HEK293 (cell line): ENCODE results near the gene PLBD2.

Experiments used
- CTCF ChIA-PET: fragments of 350-600 bp; formaldehyde crosslinking; extraction: SDS; loops from one replicate; lab custom pipeline; 2021; ENCODE audit warnings: antibody characterized with exemption; lab: Yijun Ruan, JAX
- POLR2A ChIA-PET: fragments of 300-600 bp; formaldehyde crosslinking; extraction: SDS; loops from one replicate; lab custom pipeline; 2020; ENCODE audit warnings: antibody characterized with exemption, inconsistent platforms; lab: Yijun Ruan, JAX
- H3K27ac ChIP-seq: fragments of 200-500 bp; sonication (Bioruptor generic); 2 replicates; pipeline ENCODE4 v1.5.1; 2014; ENCODE audit warnings: low read depth, low read length, control low read depth, inconsistent platforms; ENCODE audit errors: extremely low read depth
- H3K36me3 ChIP-seq, 2 experiments: fragments of 200-500 bp in 1 of 2; sonication (Bioruptor generic) in 1 of 2; 1 replicate in 1 of 2; 2 replicates in 1 of 2; pipeline ENCODE4 v1.5.1; 2014 to 2017; ENCODE audit warnings: inconsistent platforms in 2 of 2, low read length in 2 of 2; ENCODE audit not compliant: control insufficient read depth in 2 of 2, insufficient read depth in 1 of 2
- H3K4me1 ChIP-seq: fragments of 200-500 bp; sonication (Bioruptor generic); 2 replicates; pipeline ENCODE4 v1.5.1; 2014; ENCODE audit warnings: mild to moderate bottlenecking, low read length, inconsistent platforms; ENCODE audit not compliant: control insufficient read depth, insufficient read depth
- H3K4me3 ChIP-seq: 2 replicates; pipeline ENCODE4 v1.5.1; 2011; ENCODE audit warnings: low read depth, mild to moderate bottlenecking, control low read depth, low read length, moderate library complexity
- H3K9me3 ChIP-seq: fragments of 200-500 bp; sonication (Bioruptor generic); 2 replicates; pipeline ENCODE4 v1.5.1; 2014; ENCODE audit warnings: low read depth, low read length, inconsistent platforms; ENCODE audit not compliant: control insufficient read depth, insufficient read depth
- EGR2 ChIP-seq: fragments of 450-650 bp; formaldehyde crosslinking; IDR thresholded peaks from 2 replicates; pipeline ENCODE4 v1.5.1; 2016; ENCODE audit warnings: low read depth, missing biosample characterization, missing genetic modification characterization
- INSM2 ChIP-seq: fragments of 450-650 bp; formaldehyde crosslinking; IDR thresholded peaks from 2 replicates; pipeline ENCODE4 v1.5.1; 2016; ENCODE audit warnings: missing biosample characterization, missing genetic modification characterization
- ZBTB17 ChIP-seq: fragments of 450-650 bp; formaldehyde crosslinking; IDR thresholded peaks from 2 replicates; pipeline ENCODE4 v1.5.1; 2016; ENCODE audit warnings: missing biosample characterization, missing genetic modification characterization
- ZBTB44 ChIP-seq: fragments of 450-650 bp; IDR thresholded peaks from 2 replicates; pipeline ENCODE4 v1.5.1; 2018; ENCODE audit warnings: missing biosample characterization, mild to moderate bottlenecking, missing genetic modification characterization
- ZBTB48 ChIP-seq: fragments of 450-650 bp; formaldehyde crosslinking; IDR thresholded peaks from 2 replicates; pipeline ENCODE4 v1.5.1; 2016; ENCODE audit warnings: missing biosample characterization, missing genetic modification characterization
- ZEB2 ChIP-seq: fragments of 450-650 bp; formaldehyde crosslinking; IDR thresholded peaks from 2 replicates; pipeline ENCODE4 v1.5.1; 2016; ENCODE audit warnings: missing biosample characterization, missing genetic modification characterization
- ZFHX2 ChIP-seq: fragments of 450-650 bp; formaldehyde crosslinking; conservative IDR thresholded peaks from 2 replicates; pipeline ENCODE4 v1.5.1; 2016; ENCODE audit warnings: missing biosample characterization, missing genetic modification characterization
- ZFP41 ChIP-seq: fragments of 450-650 bp; formaldehyde crosslinking; IDR thresholded peaks from 2 replicates; pipeline ENCODE4 v1.5.1; 2016; ENCODE audit warnings: missing biosample characterization, missing genetic modification characterization, borderline replicate concordance
- ZNF140 ChIP-seq: fragments of 450-650 bp; formaldehyde crosslinking; IDR thresholded peaks from 2 replicates; pipeline ENCODE4 v1.5.1; 2016; ENCODE audit warnings: missing biosample characterization, missing genetic modification characterization
- ZNF16 ChIP-seq: fragments of 450-650 bp; formaldehyde crosslinking; IDR thresholded peaks from 2 replicates; pipeline ENCODE4 v1.5.1; 2016; ENCODE audit warnings: low read depth, missing biosample characterization, missing genetic modification characterization
- ZNF221 ChIP-seq: fragments of 450-650 bp; formaldehyde crosslinking; IDR thresholded peaks from 2 replicates; pipeline ENCODE4 v1.5.1; 2017; ENCODE audit warnings: missing biosample characterization, missing genetic modification characterization, borderline replicate concordance
- ZNF354C ChIP-seq: fragments of 450-650 bp; formaldehyde crosslinking; IDR thresholded peaks from 2 replicates; pipeline ENCODE4 v1.5.1; 2016; ENCODE audit warnings: missing biosample characterization, missing genetic modification characterization, low read depth, borderline replicate concordance
- ZNF426 ChIP-seq: fragments of 450-650 bp; formaldehyde crosslinking; IDR thresholded peaks from 2 replicates; pipeline ENCODE4 v1.5.1; 2017; ENCODE audit warnings: missing biosample characterization, missing genetic modification characterization, mild to moderate bottlenecking, inconsistent platforms, moderate library complexity
- ZNF623 ChIP-seq: fragments of 450-650 bp; formaldehyde crosslinking; IDR thresholded peaks from 2 replicates; pipeline ENCODE4 v1.5.1; 2016; ENCODE audit warnings: missing biosample characterization, missing genetic modification characterization
- ZNF660 ChIP-seq: fragments of 450-650 bp; IDR thresholded peaks from 2 replicates; pipeline ENCODE4 v1.5.1; 2018; ENCODE audit warnings: missing biosample characterization, mild to moderate bottlenecking, missing genetic modification characterization
- ZNF830 ChIP-seq: fragments of 450-650 bp; IDR thresholded peaks from 2 replicates; pipeline ENCODE4 v1.5.0; 2018; ENCODE audit warnings: missing biosample characterization, missing genetic modification characterization, low read depth, mild to moderate bottlenecking, moderate library complexity
- ZSCAN30 ChIP-seq: fragments of 450-650 bp; IDR thresholded peaks from 2 replicates; pipeline ENCODE4 v1.5.1; 2018; ENCODE audit warnings: missing biosample characterization, mild to moderate bottlenecking, missing genetic modification characterization, moderate library complexity

PLBD2 gene

DNA sequence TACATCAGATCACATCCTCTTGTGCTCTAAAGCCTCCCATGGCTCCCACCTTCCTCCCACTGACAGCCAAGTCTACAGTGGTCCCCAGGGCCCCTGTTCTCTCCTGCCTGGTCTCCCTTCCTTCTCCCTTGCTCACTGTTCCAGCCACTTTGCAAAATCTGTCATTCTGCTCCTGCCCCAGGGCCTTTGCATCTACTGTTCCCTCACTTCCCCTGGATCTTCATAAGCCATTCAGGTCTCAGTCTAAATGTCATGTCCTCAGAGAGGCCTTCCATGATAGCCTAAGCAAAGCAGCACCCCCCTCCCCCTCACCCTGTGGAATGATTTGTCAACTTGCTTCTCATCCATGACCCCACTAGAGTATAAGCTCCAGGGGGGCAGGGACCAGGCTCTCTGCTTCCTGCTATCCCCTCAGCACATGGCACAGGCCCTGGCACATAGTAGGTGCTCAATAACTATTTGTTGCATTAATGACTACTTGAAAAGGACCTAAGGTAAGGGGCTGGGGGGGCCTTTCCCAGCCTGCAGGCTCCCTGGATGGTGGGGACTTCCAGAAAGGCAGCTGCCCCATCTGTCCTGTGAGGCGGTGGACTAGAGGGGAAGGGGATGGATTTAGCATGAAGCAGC lies 28.5 kb upstream of the PLBD2 start:
- Histone ChIP-seq H3K9me3 (no peaks in the 10 kb centered on the region), H3K4me1 (no peaks in the 10 kb centered on the region), H3K4me3 (no peak overlapping the region), H3K36me3 (peaks cover 0 to 23% of the 10 kb centered on the region in 2 experiments; a peak in 1 of 3 replicates), H3K27ac (no peak overlapping the region)
- POLR2A ChIA-PET: no interaction called here
- TF ChIP-seq ZNF830 (tag by site-specific recombination): no peak
- TF ChIP-seq ZNF660 (tag by site-specific recombination): no peak
- peak; percentile 74 for TF ChIP-seq ZNF16 (tag by site-specific recombination)
- peak; percentile 95 for TF ChIP-seq ZNF623 (tag by site-specific recombination)
- no peak for TF ChIP-seq ZBTB44 (tag by site-specific recombination)
- TF ChIP-seq ZNF221 (tag by site-specific recombination): no peak
- TF ChIP-seq ZBTB17 (tag by site-specific recombination): no peak
- CTCF ChIA-PET: interaction anchor here (1.4 kb wide), 1 partner anchor 17 kb away, joined by 7 read pairs; no protein-coding TSS in a partner anchor

- POLR2A ChIA-PET: no interaction called here
- Histone ChIP-seq H3K9me3 (no peaks in the 10 kb centered on the region), H3K4me1 (no peaks in the 10 kb centered on the region), H3K27ac (no peak overlapping the region), H3K36me3 (peaks cover 0 to 23% of the 10 kb centered on the region in 2 experiments; a peak in 1 of 3 replicates), H3K4me3 (no peak overlapping the region)
- CTCF ChIA-PET: no interaction called here
- TF ChIP-seq ZSCAN30 (tag by site-specific recombination) (no peak), ZNF426 (tag by site-specific recombination) (no peak), INSM2 (tag by site-specific recombination) (no peak)
Measured at GRCh38 chr12:113330505-113330904, 27.9 kb upstream of the PLBD2 start.

- Histone ChIP-seq H3K36me3 (peaks cover 0 to 23% of the 10 kb centered on the region in 2 experiments; a peak in 1 of 3 replicates), H3K4me1 (no peaks in the 10 kb centered on the region), H3K4me3 (no peak overlapping the region), H3K27ac (no peak overlapping the region), H3K9me3 (no peaks in the 10 kb centered on the region)
- CTCF ChIA-PET: interaction anchor here (0.7 kb wide), 2 partner anchors 31 to 92 kb away, joined by 3 read pairs; no protein-coding TSS in a partner anchor
- POLR2A ChIA-PET: no interaction called here
- no peak for TF ChIP-seq ZBTB48 (tag by site-specific recombination)
- no peak for TF ChIP-seq ZNF354C (tag by site-specific recombination)
- TF ChIP-seq ZEB2 (tag by site-specific recombination): no peak
- TF ChIP-seq ZFHX2 (tag by site-specific recombination): peak; percentile 95
- TF ChIP-seq EGR2: peak; percentile 95
- no peak for TF ChIP-seq ZNF140 (tag by site-specific recombination)
- TF ChIP-seq ZFP41 (tag by site-specific recombination): no peak
Measured at GRCh38 chr12:113332688-113333417, 25.5 kb upstream of the PLBD2 start.
